GF-D8 (cell line): ENCODE data around the gene GALNT2.
A peak's percentile ranks its signal among the peaks of the same experiment; 100 is the strongest.

Experiments used
- DNase-seq: peaks from one replicate; lab custom pipeline; 2025; lab: John Stamatoyannopoulos, UW

The GALNT2 gene

DNA sequence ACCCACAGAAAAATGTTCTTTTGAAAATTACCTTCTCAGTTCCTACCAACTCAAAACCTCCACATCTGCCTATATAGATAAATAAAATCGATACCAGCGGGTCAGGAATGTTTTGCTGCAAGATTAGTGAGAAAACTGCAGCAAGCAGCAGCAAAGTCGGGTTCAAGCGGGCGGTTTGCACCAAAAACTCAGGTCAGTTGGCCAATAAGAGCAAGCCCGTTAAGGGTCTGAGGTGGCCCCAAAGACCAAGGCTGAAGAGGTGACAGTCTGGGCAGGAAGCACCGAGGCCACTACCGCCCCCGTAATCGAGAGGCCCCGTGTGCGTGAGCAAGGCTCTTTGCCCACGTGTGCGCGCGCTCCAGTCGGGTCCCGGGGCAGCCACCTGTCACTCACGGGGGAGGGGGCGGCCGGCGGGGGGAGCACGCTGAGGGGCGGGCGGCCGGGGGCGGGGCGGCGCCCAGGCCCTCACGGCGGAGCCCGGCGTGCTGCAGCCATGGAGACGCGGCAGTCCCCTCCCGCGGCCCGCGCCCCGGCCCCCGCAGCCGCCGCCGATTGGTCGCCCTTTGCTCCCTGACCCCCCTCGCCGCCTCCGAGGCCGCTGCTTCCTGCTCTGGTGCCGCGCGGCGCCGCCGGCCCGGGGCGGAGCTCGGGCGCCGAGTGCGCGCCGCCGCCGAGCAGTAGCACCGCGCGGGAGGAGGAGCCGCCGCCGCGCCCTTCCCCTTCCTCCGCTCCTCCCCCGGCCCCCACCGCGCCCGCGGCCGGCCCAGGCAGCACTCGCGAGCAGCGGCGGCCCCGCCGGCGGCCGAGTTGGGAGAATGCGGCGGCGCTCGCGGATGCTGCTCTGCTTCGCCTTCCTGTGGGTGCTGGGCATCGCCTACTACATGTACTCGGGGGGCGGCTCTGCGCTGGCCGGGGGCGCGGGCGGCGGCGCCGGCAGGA lies at the start of gene GALNT2:
Gene GALNT2, plus strand, starts transcription at position 773 of the 939 bp plus-strand sequence. Its CDS starts 43 bp downstream, at position 816.
- peak; percentile 86 for DNase-seq

DNA sequence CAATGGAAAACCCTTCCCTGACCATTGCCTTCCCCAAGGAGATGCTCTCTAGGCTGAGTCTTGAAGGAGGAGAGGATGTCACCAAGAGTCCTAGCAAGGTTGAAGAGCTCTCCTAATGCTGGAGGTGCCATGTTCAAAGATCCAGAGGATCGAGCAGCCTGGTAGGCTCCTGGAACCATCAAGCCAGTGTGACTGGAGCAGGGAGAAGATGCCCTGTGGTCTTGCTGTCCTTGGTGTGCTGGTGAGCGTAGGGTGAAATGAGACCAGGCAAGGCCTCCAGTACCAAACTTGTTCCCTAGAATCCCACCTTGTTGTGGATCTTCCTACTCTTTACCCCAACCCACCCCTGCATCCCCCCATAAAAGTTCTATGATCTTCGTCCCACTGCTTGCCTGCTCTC lies 46.6 kb upstream of the GALNT2 start:
- DNase-seq = no peak

DNA sequence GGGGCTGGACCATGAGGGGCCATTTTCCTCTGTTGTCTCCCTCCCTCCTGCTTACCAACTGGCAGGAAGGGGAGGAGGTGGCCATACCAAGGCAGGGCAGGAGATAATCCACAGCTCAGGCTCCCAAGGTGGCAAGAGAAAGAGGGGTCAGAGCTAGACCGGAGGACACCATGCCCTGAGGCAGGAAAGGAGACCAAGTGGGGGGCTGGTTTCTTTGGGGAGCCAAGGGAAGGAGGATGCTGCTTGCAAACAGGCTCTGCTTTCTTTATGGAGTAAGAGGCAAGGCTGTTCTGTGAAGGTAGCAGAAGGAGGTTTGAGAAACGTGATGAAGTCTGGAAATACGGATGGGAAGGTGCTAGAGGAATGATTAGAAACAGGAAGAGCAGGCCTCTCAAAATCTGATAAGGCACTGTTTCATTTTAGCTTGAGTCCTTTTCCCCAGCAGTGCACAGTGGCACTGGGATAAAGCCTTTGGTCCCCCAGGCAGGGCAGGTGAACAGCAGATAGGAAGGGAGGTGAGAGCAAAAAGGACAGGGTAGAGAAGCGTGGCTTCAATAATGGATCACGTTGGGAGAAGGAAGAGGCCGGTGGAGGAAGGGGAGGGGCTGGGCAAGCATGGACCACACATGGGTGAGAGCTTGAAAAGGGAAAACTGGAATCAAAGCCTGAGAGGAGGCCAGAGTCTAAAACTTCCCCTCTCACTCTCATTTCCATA lies 44.2 kb upstream of the GALNT2 start:
- DNase-seq = no peak

DNA sequence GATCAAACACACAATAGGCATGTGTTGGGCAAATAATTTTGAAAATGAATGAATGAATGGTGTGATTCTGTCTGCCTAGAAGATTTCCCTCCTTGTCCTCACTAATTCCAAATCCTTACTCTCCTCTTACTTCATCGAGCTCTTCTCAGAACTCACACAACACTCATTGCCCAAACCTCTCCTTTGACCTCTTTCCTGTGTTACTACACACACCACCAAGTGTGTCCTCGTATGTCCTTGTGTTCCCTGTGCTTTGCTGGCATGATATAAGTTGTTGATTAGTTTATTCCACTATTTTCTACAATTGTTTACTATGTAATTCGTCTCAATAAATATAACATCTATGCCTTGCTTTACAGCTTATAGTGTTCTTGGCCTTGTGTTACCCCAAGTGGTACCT lies 41.4 kb upstream of the GALNT2 start:
- no peak for DNase-seq

- DNase-seq = no peak
Measured at GRCh38 chr1:230026139-230026538, 40.9 kb upstream of the GALNT2 start.

- no peak for DNase-seq
Measured at GRCh38 chr1:230026572-230026971, 40.5 kb upstream of the GALNT2 start.

- no peak for DNase-seq
Measured at GRCh38 chr1:230028602-230029223, 38.3 kb upstream of the GALNT2 start.

DNA sequence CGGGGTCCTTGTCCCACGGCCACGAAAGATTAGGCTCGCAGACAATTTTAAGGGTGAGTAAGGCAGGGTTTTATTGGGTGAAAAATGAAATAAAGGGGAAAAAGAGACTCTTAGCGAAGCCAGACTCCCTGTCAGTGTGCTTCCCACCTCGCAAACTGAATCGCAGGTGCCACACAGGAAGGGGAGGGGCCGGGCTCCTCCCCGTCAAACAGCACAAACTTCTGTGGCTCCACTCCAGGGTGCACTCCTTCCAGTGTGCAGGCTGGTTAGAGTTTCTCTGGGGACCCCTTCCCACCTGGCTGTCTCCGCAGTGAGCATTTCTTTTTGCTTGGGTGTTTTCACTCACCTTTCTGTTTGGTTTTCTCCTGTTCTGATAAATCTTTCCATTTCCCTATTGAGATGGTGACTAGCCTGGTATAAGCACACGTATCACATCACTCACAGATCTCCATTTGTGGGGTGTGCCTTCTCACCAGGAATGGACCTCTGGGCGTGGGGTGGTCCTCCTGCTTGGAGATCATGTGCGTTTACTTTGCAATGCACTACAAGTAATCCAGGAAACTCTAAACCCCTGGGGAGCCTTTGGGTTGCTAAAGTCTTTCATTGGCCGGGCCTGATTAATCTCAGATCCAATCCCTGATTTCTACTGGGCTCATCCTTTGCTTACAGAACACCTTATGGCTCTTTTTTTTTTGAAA lies 37.6 kb upstream of the GALNT2 start:
- DNase-seq = no peak

GRCh38 chr1:230030122-230030821 lies 36.8 kb upstream of the GALNT2 start:
- DNase-seq = no peak

DNA sequence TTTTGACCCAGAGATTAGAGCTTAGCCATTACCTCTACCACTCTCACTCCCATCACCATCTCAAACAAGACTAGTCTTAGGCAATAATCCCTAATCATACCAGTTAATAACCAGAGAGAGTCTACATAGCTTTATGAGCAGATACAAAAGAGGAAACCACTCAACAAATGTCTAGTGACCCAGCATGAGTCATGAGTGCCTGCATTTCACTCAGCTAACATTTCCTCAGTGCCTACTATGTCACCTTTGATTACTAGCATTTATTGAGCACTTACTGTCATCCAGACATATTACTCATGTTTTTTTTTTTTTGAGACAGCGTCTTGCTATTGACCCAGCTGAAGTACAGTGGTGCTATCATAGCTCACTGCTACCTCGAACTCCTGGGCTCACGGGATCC lies 35.9 kb upstream of the GALNT2 start:
- no peak for DNase-seq

- no peak for DNase-seq
Measured at GRCh38 chr1:230032516-230033281, 34.3 kb upstream of the GALNT2 start.

- DNase-seq = no peak
Measured at GRCh38 chr1:230037261-230037660, 29.8 kb upstream of the GALNT2 start.

DNA sequence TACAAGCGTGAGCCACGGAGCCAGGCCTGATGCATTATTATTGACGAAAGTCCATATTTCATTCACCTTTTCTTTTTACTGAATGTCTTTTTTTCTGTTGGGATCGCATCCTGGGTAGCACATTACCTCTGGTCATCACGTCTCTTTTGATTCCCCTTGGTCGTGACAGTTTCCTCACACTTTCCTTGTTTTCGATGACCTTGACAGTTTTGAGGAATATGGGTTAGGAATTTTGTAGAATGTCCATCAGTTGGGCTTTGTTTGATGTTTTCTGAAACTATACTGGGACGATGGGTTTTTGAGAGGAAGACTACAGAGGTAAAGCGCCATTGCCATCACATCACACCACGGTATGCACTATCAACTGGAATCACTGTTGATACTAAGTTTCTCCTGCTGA lies 26.6 kb upstream of the GALNT2 start:
- no peak for DNase-seq

- no peak for DNase-seq
Measured at GRCh38 chr1:230043081-230043480, 24.0 kb upstream of the GALNT2 start.

DNA sequence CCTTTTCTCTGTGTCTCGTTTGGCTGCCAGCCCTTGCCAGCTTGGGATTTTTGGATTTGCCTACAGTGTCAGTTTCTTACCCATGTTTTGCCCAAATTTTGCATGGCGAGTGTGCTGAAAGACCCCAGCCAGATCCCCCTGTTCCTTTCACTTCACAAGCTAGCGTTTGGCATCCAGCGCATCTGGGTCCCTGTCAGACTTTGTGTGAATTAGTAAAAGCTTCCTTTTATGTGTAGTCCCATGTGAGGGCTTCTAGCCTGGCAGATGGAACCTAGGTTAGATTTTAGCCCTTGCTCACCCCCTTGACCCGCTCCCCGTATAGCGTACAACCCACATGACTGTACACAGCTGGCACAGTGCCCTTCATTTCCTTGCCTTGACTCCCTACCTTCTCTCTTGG lies 22.3 kb upstream of the GALNT2 start:
- DNase-seq = no peak

GRCh38 chr1:230047114-230047865 lies 19.7 kb upstream of the GALNT2 start:
- no peak for DNase-seq

DNA sequence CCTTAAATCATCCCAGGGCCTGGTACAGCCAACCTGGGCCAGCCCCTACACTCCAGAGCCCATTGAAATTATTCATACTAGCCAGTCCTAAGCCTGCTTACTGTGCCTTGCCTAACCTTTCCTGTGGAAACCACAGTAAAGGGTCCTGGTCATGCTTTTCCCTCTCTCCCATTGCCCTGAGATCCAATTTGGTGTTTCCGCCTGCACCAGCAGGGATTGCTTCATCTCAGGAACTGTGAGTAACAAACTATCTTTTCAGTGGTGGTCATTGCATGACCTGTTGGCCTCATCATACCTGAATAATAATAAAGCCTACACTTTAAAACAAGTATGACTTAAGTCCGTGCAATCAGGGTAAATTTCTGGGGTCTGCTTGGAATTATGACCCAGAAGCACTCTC lies 18.7 kb upstream of the GALNT2 start:
- no peak for DNase-seq

- no peak for DNase-seq
Measured at GRCh38 chr1:230048922-230049321, 18.1 kb upstream of the GALNT2 start.

DNA sequence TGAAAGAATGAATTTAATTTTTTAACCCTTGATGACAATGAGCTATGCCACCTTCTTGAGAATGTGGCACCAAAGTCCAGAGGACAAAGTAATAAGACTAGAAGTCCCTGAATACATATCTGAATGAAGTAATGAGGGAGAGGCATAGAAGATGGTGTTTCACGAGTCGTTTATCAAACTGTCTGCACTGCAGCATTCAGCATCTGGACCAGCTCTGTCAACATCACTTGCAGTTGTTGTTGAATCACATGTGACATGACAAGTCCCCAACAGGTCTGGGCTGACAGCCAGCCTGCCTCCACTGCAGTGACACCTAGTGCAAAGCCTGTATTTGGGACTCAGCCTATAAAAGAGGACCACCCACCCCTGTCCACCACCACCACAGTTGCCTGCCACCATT lies 17.3 kb upstream of the GALNT2 start:
- DNase-seq = no peak
